A549 (cell line): ENCODE measurements around the gene CCNYL1. TPM values are rescaled to one million over a fixed set of nuclear protein-coding genes. Genes with fewer than 3 reads are reported as not detected.

ENCODE experiments used
- ATAC-seq, 2 experiments: fragments of 200-7000 bp in 1 of 2; fragments of >200 bp in 1 of 2; cut with Nextera tagmentation in 1 of 2; cut with Tn5 transposase in 1 of 2; 3 replicates each; pipeline versions ENCODE4 v1.8.0 to v1.9.1; 2018 to 2020; ENCODE audit warnings: mild to moderate bottlenecking in 1 of 2, moderate library complexity in 1 of 2
- CTCF ChIA-PET: fragments of 300-600 bp; sonication (Branson Sonifier 250); formaldehyde crosslinking; extraction: SDS; loops from one replicate; lab custom pipeline; 2021; ENCODE audit warnings: antibody characterized with exemption, inconsistent platforms; lab: Yijun Ruan, JAX
- POLR2A ChIA-PET: fragments of 350-600 bp; formaldehyde crosslinking; extraction: SDS; loops from one replicate; lab custom pipeline; 2021; ENCODE audit warnings: antibody characterized with exemption, inconsistent platforms; lab: Yijun Ruan, JAX
- DNase-seq, 2 experiments: peaks; one replicate each; pipeline versions ENCODE4 v3.0.0 to v3.0.0-alpha.2; 2011 to 2016; ENCODE audit warnings: low read depth in 1 of 2, low spot score in 1 of 2
- FAIRE-seq: peaks from 2 replicates; lab custom pipeline; 2011; peaks lifted over from hg19 to GRCh38; lab: Jason Lieb, UNC
- H3K27ac ChIP-seq, 2 experiments: fragments of >200 bp; sonication (Bioruptor Twin); formaldehyde crosslinking; 3 replicates each; pipeline ENCODE4 v1.5.1; 2016 to 2017
- H3K4me1 ChIP-seq: fragments of >200 bp; sonication (Bioruptor Twin); formaldehyde crosslinking; 3 replicates; pipeline ENCODE4 v1.6.1; 2016
- H3K4me2 ChIP-seq: fragments of >200 bp; sonication (Bioruptor Twin); formaldehyde crosslinking; 3 replicates; pipeline ENCODE4 v1.6.1; 2016
- H3K4me3 ChIP-seq: fragments of >200 bp; sonication (Bioruptor Twin); formaldehyde crosslinking; 3 replicates; pipeline ENCODE4 v1.5.1; 2016
- H3K9me3 ChIP-seq: fragments of >200 bp; sonication (Bioruptor Twin); formaldehyde crosslinking; 3 replicates; pipeline ENCODE4 v1.6.1; 2016
- BHLHE40 ChIP-seq: IDR thresholded peaks from 2 replicates; pipeline ENCODE4 v1.6.1; 2012; ENCODE audit warnings: low read depth, low read length, inconsistent platforms
- CEBPB ChIP-seq, 2 experiments: fragments of >200 bp in 1 of 2; sonication (Bioruptor Twin) in 1 of 2; formaldehyde crosslinking in 1 of 2; IDR thresholded peaks; 2 replicates each; pipeline ENCODE4 v1.6.1; 2012 to 2016
- CHD4 ChIP-seq: fragments of 200-600 bp; sonication (generic); IDR thresholded peaks from 2 replicates; pipeline ENCODE4 v1.6.1; 2016; ENCODE audit warnings: antibody characterized with exemption, mild to moderate bottlenecking, borderline replicate concordance
- E2F6 ChIP-seq: IDR thresholded peaks from 2 replicates; pipeline ENCODE4 v1.6.1; 2012; ENCODE audit warnings: low read depth, borderline replicate concordance
- EHF ChIP-seq: fragments of 250-450 bp; sonication (Bioruptor Pico); IDR thresholded peaks from 2 replicates; pipeline ENCODE4 v1.5.0; 2020; ENCODE audit warnings: mild to moderate bottlenecking
- FOXS1 ChIP-seq: fragments of 250-450 bp; sonication (Bioruptor Pico); IDR thresholded peaks from 2 replicates; pipeline ENCODE4 v1.5.0; 2020; ENCODE audit warnings: mild to moderate bottlenecking, moderate library complexity
- HMGXB4 ChIP-seq: fragments of 250-450 bp; sonication (Bioruptor Pico); IDR thresholded peaks from 2 replicates; pipeline ENCODE4 v1.5.0; 2021; ENCODE audit warnings: mild to moderate bottlenecking, moderate library complexity, borderline replicate concordance
- HOXB13 ChIP-seq: fragments of 250-450 bp; sonication (Bioruptor Pico); IDR thresholded peaks from 2 replicates; pipeline ENCODE4 v1.5.0; 2020; ENCODE audit warnings: low read depth, mild to moderate bottlenecking, moderate library complexity
- JUN ChIP-seq, 2 experiments: fragments of >200 bp; sonication (Bioruptor Twin); formaldehyde crosslinking; IDR thresholded peaks; 2 replicates in 1 of 2; 3 replicates in 1 of 2; pipeline ENCODE4 v1.6.1; 2016 to 2017
- KDM1A ChIP-seq: fragments of 200-600 bp; sonication (generic); IDR thresholded peaks from 2 replicates; pipeline ENCODE4 v1.6.1; 2016; ENCODE audit warnings: low read depth, mild to moderate bottlenecking
- KDM5A ChIP-seq: fragments of 200-600 bp; sonication (generic); IDR thresholded peaks from 2 replicates; pipeline ENCODE4 v1.6.1; 2016; ENCODE audit warnings: antibody characterized with exemption, mild to moderate bottlenecking
- MAX ChIP-seq: IDR thresholded peaks from 2 replicates; pipeline ENCODE4 v1.6.1; 2012
- NR3C1 ChIP-seq: fragments of >200 bp; sonication (Bioruptor Twin); formaldehyde crosslinking; IDR thresholded peaks from 3 replicates; pipeline ENCODE4 v1.6.1; 2017
- PHF8 ChIP-seq: fragments of 200-600 bp; sonication (generic); IDR thresholded peaks from 2 replicates; pipeline ENCODE4 v1.6.1; 2016; ENCODE audit warnings: low read depth, mild to moderate bottlenecking, antibody characterized with exemption, moderate library complexity, borderline replicate concordance
- RAD21 ChIP-seq, 2 experiments: fragments of >200 bp in 1 of 2; sonication (Bioruptor Twin) in 1 of 2; formaldehyde crosslinking in 1 of 2; IDR thresholded peaks in 1 of 2; conservative IDR thresholded peaks in 1 of 2; 2 replicates in 1 of 2; 3 replicates in 1 of 2; pipeline ENCODE4 v1.6.1; 2012 to 2018; ENCODE audit warnings: inconsistent platforms in 1 of 2
- TP53 ChIP-seq: fragments of 250-450 bp; sonication (Bioruptor Pico); IDR thresholded peaks from 2 replicates; pipeline ENCODE4 v1.5.0; 2021; ENCODE audit warnings: mild to moderate bottlenecking, moderate library complexity
- ZNF302 ChIP-seq: fragments of 250-450 bp; sonication (Bioruptor Pico); IDR thresholded peaks from 2 replicates; pipeline ENCODE4 v1.9.0; 2021; ENCODE audit warnings: inconsistent platforms, mild to moderate bottlenecking, moderate library complexity
- WGBS: methylation state at CpG from one replicate; pipeline ENCODE4 v1.1.6; 2017; ENCODE audit errors: missing lambda C conversion rate; 5-methylcytosine and 5-hydroxymethylcytosine counted together
- polyA plus RNA-seq, 4 experiments: library from polyadenylated mRNA; depleted of rRNA in 3 of 4; stranded (reverse); fragments of >200 nt; fragmentation: RNase III in 1 of 4; extraction: RNeasy Plus Mini Kit Qiagen cat#74134 plus additional on column Dnase treatment in 1 of 4; gene quantifications; 2 replicates in 3 of 4; 3 replicates in 1 of 4; pipeline ENCODE4 v1.2.3, GENCODE V29; 2011 to 2017
- small RNA-seq, 6 experiments: library from RNA; depleted of rRNA; stranded (forward); fragments of <200 nt; gene quantifications; one replicate each; pipeline ENCODE3, GENCODE V24; 2012

The CCNYL1 gene
- polyA plus RNA-seq, 2 of the 4 experiments (the other 2 are of a cell fraction): 16.9 to 31.6 TPM

GRCh38 chr2:207796585-207797350 is 85.3 kb downstream of the CCNYL1 start:
- H3K4me3 ChIP-seq: no peak overlapping the region
- peak overlapping the region; percentile 51 for H3K4me2 ChIP-seq
- peaks cover 41% of the 10 kb centered on the region for H3K4me1 ChIP-seq
- peak in 1 of 2 experiments; percentile 57 for DNase-seq
- peak; percentile 32 to 67; a peak in 4 of 6 replicates for ATAC-seq
- TF ChIP-seq BHLHE40 (no peak), CEBPB (IDR thresholded peaks at IDR 0.05) (no peak), MAX (peak; percentile 22; the same call in 1 of the 2 replicates), RAD21 (conservative IDR thresholded peaks at IDR 0.05 in 1 of 2, IDR thresholded peaks at IDR 0.05 in 1 of 2) (no peak), TP53 (no peak)
- H3K9me3 ChIP-seq: no peaks in the 10 kb centered on the region
- CTCF ChIA-PET: interaction anchor here (1.0 kb wide), 1 partner anchor 176 kb away, joined by 3 read pairs; no protein-coding TSS in a partner anchor
- no peak for FAIRE-seq
- H3K27ac ChIP-seq: peak overlapping the region; percentile 77 to 84
- 53% methylated on average over 8 of the region's 8 CpGs for WGBS
- POLR2A ChIA-PET: no interaction called here

GRCh38 chr2:207801259-207801658 is 89.8 kb downstream of the CCNYL1 start:
- H3K4me1 ChIP-seq: peaks cover 51% of the 10 kb centered on the region
- FAIRE-seq (no peak), ATAC-seq (no peak), DNase-seq (no peak)
- H3K27ac ChIP-seq: peak overlapping the region; percentile 52 to 69
- no peaks in the 10 kb centered on the region for H3K9me3 ChIP-seq
- CTCF ChIA-PET: no interaction called here
- TF ChIP-seq KDM5A (no peak), EHF (CRISPR knock-in tag) (no peak)
- H3K4me2 ChIP-seq: peak overlapping the region; percentile 55
- POLR2A ChIA-PET: interaction anchor here (0.7 to 1.2 kb wide), 2 partner anchors 9 kb away, joined by 5 to 6 read pairs; no protein-coding TSS in a partner anchor
- H3K4me3 ChIP-seq: no peak overlapping the region
- 32% methylated on average over 3 of the region's 3 CpGs for WGBS

- POLR2A ChIA-PET: no interaction called here
- ATAC-seq: no peak
- FAIRE-seq: no peak
- CTCF ChIA-PET: no interaction called here
- Histone ChIP-seq H3K4me1 (peaks cover 45% of the 10 kb centered on the region), H3K9me3 (no peaks in the 10 kb centered on the region), H3K4me2 (no peak overlapping the region), H3K27ac (0 out of 6 replicates have a peak overlapping the region, but pooled peaks of 1 of the 2 experiments have one; percentile 69), H3K4me3 (no peak overlapping the region)
- TF ChIP-seq E2F6: no peak
- no peak for TF ChIP-seq HOXB13 (CRISPR knock-in tag)
- TF ChIP-seq ZNF302 (CRISPR knock-in tag): no peak
- TF ChIP-seq JUN (IDR thresholded peaks at IDR 0.05): no peak
- no peak for TF ChIP-seq FOXS1 (CRISPR knock-in tag)
- no peak for TF ChIP-seq HMGXB4 (CRISPR knock-in tag)
- TF ChIP-seq KDM1A: no peak
- TF ChIP-seq PHF8: no peak
- no peak for TF ChIP-seq BHLHE40
- no peak for TF ChIP-seq NR3C1
- TF ChIP-seq CHD4: no peak
- WGBS: 50% methylated on average over 6 of the region's 6 CpGs
- DNase-seq: peak in 1 of 2 experiments; percentile 39
Measured at GRCh38 chr2:207802650-207803049, 91.2 kb downstream of the CCNYL1 start.

Small RNA genes lying within 50 kb of the gene (small RNA-seq; reads per million reads assigned to genes)
- gene RF00019 (0 reads per million in 6 experiments), gene RNU6-664P (0 reads per million in 6 experiments)

Other genes with a start within 250 kb of the CCNYL1 start
- gene CREB1, start 181.7 kb upstream of the CCNYL1 start, polyA plus RNA-seq (2011; rRNA removed): 42.4 and 42.5 TPM in 2 replicates
- 14.3 to 14.7 TPM (median 14.6 TPM) in 3 replicates for gene CREB1, start 181.7 kb upstream of the CCNYL1 start, polyA plus RNA-seq (2017; fragmentation: RNase III; extraction: RNeasy Plus Mini Kit Qiagen cat#74134 plus additional on column Dnase treatment)
- 31.1 and 40.1 TPM in 2 replicates for gene METTL21A, start 86.2 kb upstream of the CCNYL1 start, polyA plus RNA-seq (2011; rRNA removed)
- gene METTL21A, start 86.2 kb upstream of the CCNYL1 start, polyA plus RNA-seq (2017; fragmentation: RNase III; extraction: RNeasy Plus Mini Kit Qiagen cat#74134 plus additional on column Dnase treatment): 26.1 to 27.3 TPM (median 26.9 TPM) in 3 replicates
- 6.7 and 7.5 TPM in 2 replicates for gene FZD5, start 58.3 kb downstream of the CCNYL1 start, polyA plus RNA-seq (2011; rRNA removed)
- gene FZD5, start 58.3 kb downstream of the CCNYL1 start, polyA plus RNA-seq (2017; fragmentation: RNase III; extraction: RNeasy Plus Mini Kit Qiagen cat#74134 plus additional on column Dnase treatment): 3.9 to 4.9 TPM (median 4.9 TPM) in 3 replicates